ENCODE measurements around the gene UBE2D2. TPM values are rescaled to one million over a fixed set of nuclear protein-coding genes. Genes with fewer than 3 reads are reported as not detected.
A peak's percentile ranks its signal among the peaks of the same experiment; 100 is the strongest.

UBE2D2 gene
- 91.1 and 104 TPM in 2 replicates for total RNA-seq (2013; cell fraction: nucleolus; rRNA removed)
- 93.1 and 107 TPM in 2 replicates for total RNA-seq (2014; rRNA removed)
- 134 and 136 TPM in 2 replicates for total RNA-seq (2014; rRNA removed; fragmentation: Illumina TruSeq; extraction: Trizol)
- 166 and 174 TPM in 2 replicates for total RNA-seq (2021)
- 146 TPM for polyA plus RNA-seq (2011; ENCODE audit: low read depth)
- polyA plus RNA-seq (2011; rRNA removed) = 139 and 185 TPM in 2 replicates
- 40.9 and 52.0 TPM in 2 replicates for polyA plus RNA-seq (2011; cell fraction: cytosol; rRNA removed)
- polyA plus RNA-seq (2011; cell fraction: nucleus; rRNA removed) = 40.3 and 44.3 TPM in 2 replicates
- polyA plus RNA-seq (2012) = 193 and 217 TPM in 2 replicates
- polyA plus RNA-seq (2014; fragmentation: Illumina TruSeq; extraction: Trizol) = 120 and 151 TPM in 2 replicates
- 100 to 1,000 TPM in 1 of 2 experiments, 10 to 100 TPM in 1; 58.6 to 120 TPM for polyA plus RNA-seq (2014; fragmentation: Nextera tagmentation; extraction: Ambion mirVana)
- polyA plus RNA-seq (2014; rRNA removed) = 79.2 and 99.2 TPM in 2 replicates
- polyA plus RNA-seq (2016; fragmentation: Nextera tagmentation; extraction: Ambion mirVana) = 100 to 1,000 TPM; 227 to 245 TPM
- 52.8 and 83.5 TPM in 2 replicates for polyA minus RNA-seq (2011; rRNA and poly(A)+ RNA removed)
- 31.5 and 44.0 TPM in 2 replicates for polyA minus RNA-seq (2011; cell fraction: cytosol; rRNA and poly(A)+ RNA removed)
- 20.8 and 43.4 TPM in 2 replicates for polyA minus RNA-seq (2011; cell fraction: nucleus; rRNA and poly(A)+ RNA removed)
- percentile 90 among the genes with signal in this experiment for Bru-seq, nascent RNA
- percentile 90 among the genes with signal in this experiment for BruChase-seq, experiment 1, labeled RNA remaining after a 6-hour chase
- percentile 88 among the genes with signal in this experiment for BruChase-seq, experiment 2, labeled RNA remaining after a 2-hour chase
- long read RNA-seq, experiment 1, transcript UBE2D2-202 (7 exons, 2,702 nt) = major isoform, 29 of 44 reads
- long read RNA-seq, experiment 1, partial matches to known transcripts = 3 of 44 reads
- long read RNA-seq, experiment 1, other reads (novel, unspliced or antisense) = 11 of 44 reads
- long read RNA-seq, experiment 2, transcript UBE2D2-202 (7 exons, 2,702 nt) = major isoform, 24 of 326 reads
- long read RNA-seq, experiment 2, transcript UBE2D2-208 (7 exons, 656 nt) = minor isoform, 13 of 326 reads
- long read RNA-seq, experiment 2, partial matches to known transcripts = 22 of 326 reads
- long read RNA-seq, experiment 2, other reads (novel, unspliced or antisense) = 266 of 326 reads

DNA sequence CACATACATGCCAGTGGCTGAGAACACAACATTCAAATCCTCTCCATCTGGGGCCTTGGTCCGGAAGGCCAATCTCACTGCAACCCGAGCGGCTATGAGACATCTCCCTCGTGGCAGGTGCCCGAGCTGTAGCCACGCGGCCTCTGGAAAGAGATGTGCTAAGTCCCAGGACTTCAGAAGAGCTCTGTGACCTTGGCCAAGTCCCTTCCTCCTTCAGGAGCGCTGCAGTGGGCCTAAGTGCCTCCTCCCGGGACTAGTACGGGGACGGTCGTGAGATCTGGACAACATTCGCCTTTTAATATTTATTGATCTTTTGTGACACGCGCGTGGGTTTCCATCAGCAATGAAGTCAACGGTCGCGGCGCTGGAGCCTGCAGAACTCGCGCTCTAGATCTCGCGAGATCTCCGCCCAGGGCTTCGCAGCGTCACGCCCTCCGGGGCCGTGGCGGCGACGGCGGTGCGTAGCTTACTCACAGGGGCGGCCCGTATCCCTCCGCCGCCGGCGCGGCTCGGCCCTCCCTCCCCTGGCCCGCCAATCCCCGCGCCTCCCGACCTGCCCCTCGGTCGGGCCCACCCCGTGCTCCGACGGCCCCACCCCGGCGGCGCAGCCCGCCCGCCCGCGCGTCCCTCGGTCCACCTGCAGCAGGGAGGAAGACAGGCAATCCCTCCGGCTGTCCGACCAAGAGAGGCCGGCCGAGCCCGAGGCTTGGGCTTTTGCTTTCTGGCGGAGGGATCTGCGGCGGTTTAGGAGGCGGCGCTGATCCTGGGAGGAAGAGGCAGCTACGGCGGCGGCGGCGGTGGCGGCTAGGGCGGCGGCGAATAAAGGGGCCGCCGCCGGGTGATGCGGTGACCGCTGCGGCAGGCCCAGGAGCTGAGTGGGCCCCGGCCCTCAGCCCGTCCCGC, at the start of gene UBE2D2:
TSS of gene UBE2D2 (plus strand) at position 588 of the 903 bp plus-strand sequence. CDS start 453 bp downstream, outside the sequence.
- H3K79me2 ChIP-seq (ENCODE audit: control insufficient read depth, insufficient read depth, low read length) = peaks cover 53% of the 10 kb centered on the region
- H3K9ac ChIP-seq (ENCODE audit: control insufficient read depth, insufficient read depth, low read length) = peak within 1 kb of the TSS; percentile 79
- SMC1A ChIA-PET (ENCODE audit: uncharacterized antibody, unreplicated experiment) = interaction anchor here (0.6 to 4.0 kb wide), 6 partner anchors 10 to 150 kb away, joined by 3 to 31 read pairs (median 5); no protein-coding TSS in a partner anchor
- in situ Hi-C loops (cut with MboI) = no loop called here
- BruUV-seq (replicated peaks) = TSS peak; percentile 98
- H3K4me3 ChIP-seq = peak within 1 kb of the TSS; percentile 75
- RAD21 ChIA-PET (ENCODE audit: unreplicated experiment) = interaction anchor here (0.8 to 7.2 kb wide), 11 partner anchors 10 to 141 kb away, joined by 3 to 49 read pairs (median 5); no protein-coding TSS in a partner anchor
- intact Hi-C loops (cut with micrococcal nuclease; ENCODE audit: unreplicated experiment) = loop anchor here (2.0 to 5.0 kb wide), 2 partner anchors 30 to 139 kb away; no protein-coding TSS in a partner anchor
- POLR2A ChIA-PET = interaction anchor here (0.6 to 4.7 kb wide), 21 partner anchors 8 to 170 kb away, joined by 3 to 26 read pairs (median 5); partner anchors contain the start of gene DNAJC18
- peak within 1 kb of the TSS; percentile 88 for H2AFZ ChIP-seq (ENCODE audit: control insufficient read depth, low read depth, low read length)
- peaks cover 0 to 2% of the 10 kb centered on the region in 2 experiments; a peak in 1 of 4 replicates for H3K36me3 ChIP-seq (ENCODE audit: control insufficient read depth in 2 of 2, insufficient read depth in 2 of 2, low read length in 1 of 2)
- peak; percentile 61 for FAIRE-seq
- DNase-seq (ENCODE audit: low read depth, low spot score) = peak; percentile 92
- no peaks in the 10 kb centered on the region for H3K27me3 ChIP-seq (replicated peaks in 1 of 2; ENCODE audit: control insufficient read depth in 2 of 2, insufficient read depth in 2 of 2, low read length in 1 of 2)
- CTCF ChIA-PET = interaction anchor here (1.0 to 2.4 kb wide), 8 partner anchors 8 to 141 kb away, joined by 3 to 10 read pairs (median 4); no protein-coding TSS in a partner anchor
- 1% methylated on average over 51 of the region's 89 CpGs for WGBS (ENCODE audit: insufficient coverage, insufficient replicate concordance, low lambda C conversion rate, missing lambda C conversion rate)
- H3K27ac ChIP-seq (ENCODE audit: control insufficient read depth, insufficient read depth) = peak within 1 kb of the TSS; percentile 69
- H3K4me1 ChIP-seq (ENCODE audit: control insufficient read depth, insufficient read depth, low read length) = peaks cover 20% of the 10 kb centered on the region
- no peaks in the 10 kb centered on the region for H3K9me3 ChIP-seq (replicated peaks; ENCODE audit: control insufficient read depth, insufficient read depth, low read length)
- H3K4me2 ChIP-seq (ENCODE audit: control insufficient read depth, insufficient read depth) = peak within 1 kb of the TSS; percentile 93
- peak; percentile 87 for ATAC-seq
- no peaks in the 10 kb centered on the region for H4K20me1 ChIP-seq (ENCODE audit: control insufficient read depth, insufficient read depth)
- TF ChIP-seq ESRRA (IDR thresholded peaks at IDR 0.05; ENCODE audit: low read length) (no peak; the same call in 1 of the 2 replicates), CHD4 (IDR thresholded peaks at IDR 0.05) (no peak), SUZ12 (IDR thresholded peaks at IDR 0.05; ENCODE audit: unreplicated experiment) (no peak), YBX1 (IDR thresholded peaks at IDR 0.05) (no peak), MXI1 (IDR thresholded peaks at IDR 0.05; ENCODE audit: low read depth, low read length) (no peak), MYC (IDR thresholded peaks at IDR 0.05; ENCODE audit: insufficient read depth, insufficient read length, insufficient replicate concordance, low read length, severe bottlenecking) (peak; percentile 66)
- TF ChIP-seq, protein P1, sequence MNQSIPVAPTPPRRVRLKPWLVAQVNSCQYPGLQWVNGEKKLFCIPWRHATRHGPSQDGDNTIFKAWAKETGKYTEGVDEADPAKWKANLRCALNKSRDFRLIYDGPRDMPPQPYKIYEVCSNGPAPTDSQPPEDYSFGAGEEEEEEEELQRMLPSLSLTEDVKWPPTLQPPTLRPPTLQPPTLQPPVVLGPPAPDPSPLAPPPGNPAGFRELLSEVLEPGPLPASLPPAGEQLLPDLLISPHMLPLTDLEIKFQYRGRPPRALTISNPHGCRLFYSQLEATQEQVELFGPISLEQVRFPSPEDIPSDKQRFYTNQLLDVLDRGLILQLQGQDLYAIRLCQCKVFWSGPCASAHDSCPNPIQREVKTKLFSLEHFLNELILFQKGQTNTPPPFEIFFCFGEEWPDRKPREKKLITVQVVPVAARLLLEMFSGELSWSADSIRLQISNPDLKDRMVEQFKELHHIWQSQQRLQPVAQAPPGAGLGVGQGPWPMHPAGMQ (IDR thresholded peaks at IDR 0.05; ENCODE audit: borderline replicate concordance) = peak; percentile 63; the same call in 1 of the 2 replicates
- TF ChIP-seq, protein P2, sequence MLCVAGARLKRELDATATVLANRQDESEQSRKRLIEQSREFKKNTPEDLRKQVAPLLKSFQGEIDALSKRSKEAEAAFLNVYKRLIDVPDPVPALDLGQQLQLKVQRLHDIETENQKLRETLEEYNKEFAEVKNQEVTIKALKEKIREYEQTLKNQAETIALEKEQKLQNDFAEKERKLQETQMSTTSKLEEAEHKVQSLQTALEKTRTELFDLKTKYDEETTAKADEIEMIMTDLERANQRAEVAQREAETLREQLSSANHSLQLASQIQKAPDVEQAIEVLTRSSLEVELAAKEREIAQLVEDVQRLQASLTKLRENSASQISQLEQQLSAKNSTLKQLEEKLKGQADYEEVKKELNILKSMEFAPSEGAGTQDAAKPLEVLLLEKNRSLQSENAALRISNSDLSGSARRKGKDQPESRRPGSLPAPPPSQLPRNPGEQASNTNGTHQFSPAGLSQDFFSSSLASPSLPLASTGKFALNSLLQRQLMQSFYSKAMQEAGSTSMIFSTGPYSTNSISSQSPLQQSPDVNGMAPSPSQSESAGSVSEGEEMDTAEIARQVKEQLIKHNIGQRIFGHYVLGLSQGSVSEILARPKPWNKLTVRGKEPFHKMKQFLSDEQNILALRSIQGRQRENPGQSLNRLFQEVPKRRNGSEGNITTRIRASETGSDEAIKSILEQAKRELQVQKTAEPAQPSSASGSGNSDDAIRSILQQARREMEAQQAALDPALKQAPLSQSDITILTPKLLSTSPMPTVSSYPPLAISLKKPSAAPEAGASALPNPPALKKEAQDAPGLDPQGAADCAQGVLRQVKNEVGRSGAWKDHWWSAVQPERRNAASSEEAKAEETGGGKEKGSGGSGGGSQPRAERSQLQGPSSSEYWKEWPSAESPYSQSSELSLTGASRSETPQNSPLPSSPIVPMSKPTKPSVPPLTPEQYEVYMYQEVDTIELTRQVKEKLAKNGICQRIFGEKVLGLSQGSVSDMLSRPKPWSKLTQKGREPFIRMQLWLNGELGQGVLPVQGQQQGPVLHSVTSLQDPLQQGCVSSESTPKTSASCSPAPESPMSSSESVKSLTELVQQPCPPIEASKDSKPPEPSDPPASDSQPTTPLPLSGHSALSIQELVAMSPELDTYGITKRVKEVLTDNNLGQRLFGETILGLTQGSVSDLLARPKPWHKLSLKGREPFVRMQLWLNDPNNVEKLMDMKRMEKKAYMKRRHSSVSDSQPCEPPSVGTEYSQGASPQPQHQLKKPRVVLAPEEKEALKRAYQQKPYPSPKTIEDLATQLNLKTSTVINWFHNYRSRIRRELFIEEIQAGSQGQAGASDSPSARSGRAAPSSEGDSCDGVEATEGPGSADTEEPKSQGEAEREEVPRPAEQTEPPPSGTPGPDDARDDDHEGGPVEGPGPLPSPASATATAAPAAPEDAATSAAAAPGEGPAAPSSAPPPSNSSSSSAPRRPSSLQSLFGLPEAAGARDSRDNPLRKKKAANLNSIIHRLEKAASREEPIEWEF (IDR thresholded peaks at IDR 0.05; ENCODE audit: insufficient replicate concordance, low read depth, low read length) = peak; percentile 46
